ENCODE measurements around the gene HDAC9. TPM values are rescaled to one million over a fixed set of nuclear protein-coding genes. Genes with fewer than 3 reads are reported as not detected.
A peak's percentile ranks its signal among the peaks of the same experiment; 100 is the strongest.

Gene HDAC9
- total RNA-seq, 4 donors from 2014 or later: 1.2 to 8.0 (median 1.6) TPM

- TF ChIP-seq CTCF (IDR thresholded peaks at IDR 0.05) (no peak), POLR2A (IDR thresholded peaks at IDR 0.05) (no peak)
Measured at GRCh38 chr7:18626717-18627116, 131.2 kb downstream of the HDAC9 start.

GRCh38 chr7:18637516-18637915, 142.0 kb downstream of the HDAC9 start:
- H3K4me1 ChIP-seq: no peaks in the 10 kb centered on the region
- WGBS, 2 donors: 82 to 91% methylated on average over 3 of the region's 3 CpGs
- no peak for DNase-seq
- intact Hi-C loops (cut with DNase I): no loop called here
- no peaks in the 10 kb centered on the region for H3K36me3 ChIP-seq
- no peaks in the 10 kb centered on the region for H3K9me3 ChIP-seq
- H3K4me3 ChIP-seq: no peak overlapping the region
- no peaks in the 10 kb centered on the region for H3K27me3 ChIP-seq
- TF ChIP-seq CTCF (IDR thresholded peaks at IDR 0.05) (no peak), POLR2A (IDR thresholded peaks at IDR 0.05) (no peak)
- H3K27ac ChIP-seq: no peak overlapping the region

More at GRCh38 chr7:18626717-18627116, 131.2 kb downstream of the HDAC9 start:
- Histone ChIP-seq H3K27ac (no peak overlapping the region), H3K9me3 (no peaks in the 10 kb centered on the region), H3K36me3 (no peaks in the 10 kb centered on the region), H3K4me3 (no peak overlapping the region), H3K27me3 (no peaks in the 10 kb centered on the region), H3K4me1 (no peaks in the 10 kb centered on the region)
- intact Hi-C loops (cut with DNase I): no loop called here
- no peak for DNase-seq

- Histone ChIP-seq H3K4me1 (no peaks in the 10 kb centered on the region), H3K36me3 (no peaks in the 10 kb centered on the region), H3K9me3 (no peaks in the 10 kb centered on the region), H3K4me3 (no peak overlapping the region), H3K27ac (peak overlapping the region in 3 of 4 donors; percentile 5 to 71 (median 58)), H3K27me3 (no peaks in the 10 kb centered on the region)
- intact Hi-C loops (cut with DNase I): no loop called here
- 59 to 65% methylated on average over 4 of the region's 4 CpGs for WGBS, 2 donors
- DNase-seq: no peak
- TF ChIP-seq POLR2A (IDR thresholded peaks at IDR 0.05) (no peak), CTCF (IDR thresholded peaks at IDR 0.05) (no peak)
Measured at GRCh38 chr7:18638594-18639452, 143.3 kb downstream of the HDAC9 start.

GRCh38 chr7:18639711-18640110, 144.2 kb downstream of the HDAC9 start:
- no peaks in the 10 kb centered on the region for H3K4me1 ChIP-seq
- intact Hi-C loops (cut with DNase I): no loop called here
- peak overlapping the region in 2 of 4 donors; percentile 5 to 58 for H3K27ac ChIP-seq
- 33 to 89% methylated on average over 1 of the region's 1 CpG for WGBS, 2 donors
- no peak overlapping the region for H3K4me3 ChIP-seq
- H3K36me3 ChIP-seq: no peaks in the 10 kb centered on the region
- TF ChIP-seq POLR2A (IDR thresholded peaks at IDR 0.05) (no peak), CTCF (IDR thresholded peaks at IDR 0.05) (no peak)
- no peaks in the 10 kb centered on the region for H3K9me3 ChIP-seq
- DNase-seq: no peak
- no peaks in the 10 kb centered on the region for H3K27me3 ChIP-seq

- Histone ChIP-seq H3K4me3 (no peak overlapping the region), H3K27me3 (no peaks in the 10 kb centered on the region), H3K36me3 (peaks cover 0 to 6% (median 0%) of the 10 kb centered on the region in 3 donors), H3K27ac (no peak overlapping the region), H3K9me3 (no peaks in the 10 kb centered on the region), H3K4me1 (no peaks in the 10 kb centered on the region)
- WGBS, 2 donors: 42 to 51% methylated on average over 3 of the region's 3 CpGs
- no peak for DNase-seq
- intact Hi-C loops (cut with DNase I): no loop called here
- TF ChIP-seq POLR2A (IDR thresholded peaks at IDR 0.05): no peak
- no peak for TF ChIP-seq CTCF (IDR thresholded peaks at IDR 0.05)
Measured at GRCh38 chr7:18644981-18645380, 149.4 kb downstream of the HDAC9 start.
